VCaP (cell line): Measurements from ENCODE around the gene JAKMIP2.
"Not testable (repeated sequence)": the region's sequence is repeated elsewhere in the genome, so short reads cannot be mapped to it uniquely, and the experiment has no call there.

Experiments
- H3K27ac ChIP-seq: fragments of 450-650 bp; 2 replicates; pipeline ENCODE4 v1.5.1; 2017
- CTCF ChIP-seq: fragments of 450-650 bp; conservative IDR thresholded peaks from 2 replicates; pipeline ENCODE4 v1.5.1; 2017; ENCODE audit warnings: mild to moderate bottlenecking, moderate library complexity

Gene JAKMIP2

GRCh38 chr5:147732291-147732883, 50.1 kb downstream of the JAKMIP2 start:
- TF ChIP-seq CTCF, result no peak

GRCh38 chr5:147731431-147732290, 50.9 kb downstream of the JAKMIP2 start:
- no peak overlapping the region for H3K27ac ChIP-seq
- no peak for TF ChIP-seq CTCF

More at GRCh38 chr5:147732291-147732883, 50.1 kb downstream of the JAKMIP2 start:
- no peak overlapping the region for H3K27ac ChIP-seq

- TF ChIP-seq CTCF, result no peak
- no peak overlapping the region for H3K27ac ChIP-seq
Observed at GRCh38 chr5:147727200-147727599, 55.3 kb downstream of the JAKMIP2 start.

- not testable (repeated sequence) for H3K27ac ChIP-seq
Observed at GRCh38 chr5:147721191-147721960, 61.2 kb downstream of the JAKMIP2 start.

GRCh38 chr5:147713550-147714295, 68.8 kb downstream of the JAKMIP2 start:
- TF ChIP-seq CTCF, result no peak
- no peak overlapping the region for H3K27ac ChIP-seq

- no peak overlapping the region for H3K27ac ChIP-seq
- TF ChIP-seq CTCF, result no peak
Observed at GRCh38 chr5:147712598-147712997, 69.9 kb downstream of the JAKMIP2 start.

- TF ChIP-seq CTCF, result no peak
- H3K27ac ChIP-seq, result no peak overlapping the region
Observed at GRCh38 chr5:147712019-147712418, 70.5 kb downstream of the JAKMIP2 start.
